Fibroblast of lung (primary cell): Measurements from ENCODE around the gene CIZ1.

Experiments
- EZH2 ChIP-seq: IDR thresholded peaks from 2 replicates; pipeline ENCODE4 v1.5.1; 2012; ENCODE audit warnings: low read length, control low read depth, mild to moderate bottlenecking; ENCODE audit errors: missing control alignments
- TF ChIP-seq, protein P1 (sequence below), 2 donors: IDR thresholded peaks in 1 of 2; conservative IDR thresholded peaks in 1 of 2; 1 replicate in 1 of 2; 2 replicates in 1 of 2; pipeline ENCODE4 v1.5.1; 2011 to 2012; ENCODE audit warnings: low read length in 2 of 2, control low read depth in 1 of 2, inconsistent platforms in 1 of 2, low read depth in 1 of 2, mild to moderate bottlenecking in 1 of 2

DNA sequence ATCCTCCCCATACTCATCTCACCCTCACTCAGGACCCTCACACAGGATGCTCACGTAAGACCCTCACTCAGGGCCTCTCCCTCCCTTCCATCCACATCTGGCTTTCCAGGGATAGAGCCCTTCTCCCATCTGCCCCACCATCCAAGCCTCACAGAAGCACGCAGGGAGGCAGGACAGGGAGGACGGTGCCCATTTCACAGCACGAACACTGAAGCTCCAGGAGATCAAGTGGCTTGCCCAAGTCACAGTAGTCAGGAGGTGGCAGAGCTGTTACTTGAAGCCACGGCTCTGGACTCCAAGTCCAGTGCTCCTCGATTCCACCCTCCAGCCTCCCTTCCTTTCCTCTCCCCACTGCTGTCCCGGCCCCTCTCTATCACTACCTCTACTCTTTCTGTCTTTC is 33.5 kb upstream of the CIZ1 start:
- TF ChIP-seq, protein P1, sequence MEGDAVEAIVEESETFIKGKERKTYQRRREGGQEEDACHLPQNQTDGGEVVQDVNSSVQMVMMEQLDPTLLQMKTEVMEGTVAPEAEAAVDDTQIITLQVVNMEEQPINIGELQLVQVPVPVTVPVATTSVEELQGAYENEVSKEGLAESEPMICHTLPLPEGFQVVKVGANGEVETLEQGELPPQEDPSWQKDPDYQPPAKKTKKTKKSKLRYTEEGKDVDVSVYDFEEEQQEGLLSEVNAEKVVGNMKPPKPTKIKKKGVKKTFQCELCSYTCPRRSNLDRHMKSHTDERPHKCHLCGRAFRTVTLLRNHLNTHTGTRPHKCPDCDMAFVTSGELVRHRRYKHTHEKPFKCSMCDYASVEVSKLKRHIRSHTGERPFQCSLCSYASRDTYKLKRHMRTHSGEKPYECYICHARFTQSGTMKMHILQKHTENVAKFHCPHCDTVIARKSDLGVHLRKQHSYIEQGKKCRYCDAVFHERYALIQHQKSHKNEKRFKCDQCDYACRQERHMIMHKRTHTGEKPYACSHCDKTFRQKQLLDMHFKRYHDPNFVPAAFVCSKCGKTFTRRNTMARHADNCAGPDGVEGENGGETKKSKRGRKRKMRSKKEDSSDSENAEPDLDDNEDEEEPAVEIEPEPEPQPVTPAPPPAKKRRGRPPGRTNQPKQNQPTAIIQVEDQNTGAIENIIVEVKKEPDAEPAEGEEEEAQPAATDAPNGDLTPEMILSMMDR (conservative IDR thresholded peaks at IDR 0.05 in 1 of 2, IDR thresholded peaks at IDR 0.05 in 1 of 2; ENCODE audit: low read depth in 1 of 2, low read length in 2 of 2), result no peak
- no peak for TF ChIP-seq EZH2
